ENCODE results near the gene MAP1B.
"Not testable (repeated sequence)": the region's sequence is repeated elsewhere in the genome, so short reads cannot be mapped to it uniquely, and the experiment has no call there.

MAP1B gene

DNA sequence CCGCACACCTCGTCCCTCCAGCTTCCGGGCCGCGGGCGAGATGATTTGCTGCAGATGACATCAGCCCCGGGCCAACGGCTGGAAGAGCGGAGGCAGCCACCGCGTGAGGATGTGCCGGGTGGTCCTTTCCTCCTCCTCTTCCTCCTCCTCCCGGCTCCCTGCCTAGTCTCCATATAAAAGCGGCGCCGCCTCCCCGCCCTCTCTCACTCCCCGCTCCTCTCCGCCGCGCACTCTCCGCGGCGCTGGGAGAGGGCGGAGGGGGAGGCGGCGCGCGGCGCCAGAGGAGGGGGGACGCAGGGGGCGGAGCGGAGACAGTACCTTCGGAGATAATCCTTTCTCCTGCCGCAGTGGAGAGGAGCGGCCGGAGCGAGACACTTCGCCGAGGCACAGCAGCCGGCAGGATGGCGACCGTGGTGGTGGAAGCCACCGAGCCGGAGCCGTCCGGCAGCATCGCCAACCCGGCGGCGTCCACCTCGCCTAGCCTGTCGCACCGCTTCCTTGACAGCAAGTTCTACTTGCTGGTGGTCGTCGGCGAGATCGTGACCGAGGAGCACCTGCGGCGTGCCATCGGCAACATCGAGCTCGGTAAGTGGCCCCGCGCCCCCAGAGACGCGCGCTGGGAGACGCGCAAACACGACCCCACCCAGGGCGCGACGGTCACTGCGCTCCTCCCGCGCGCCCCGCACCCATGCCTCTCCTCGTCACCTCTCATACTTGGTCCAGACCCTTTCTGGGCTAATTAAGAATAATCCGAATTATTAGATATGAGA lies at the start of gene MAP1B:
MAP1B (plus strand) TSS at position 345 of the 770 bp plus-strand sequence; CDS start at position 402, 57 bp downstream.
- no peak for DNase-seq (ENCODE audit: low read depth in 2 of 2, low spot score in 1 of 2)

DNA sequence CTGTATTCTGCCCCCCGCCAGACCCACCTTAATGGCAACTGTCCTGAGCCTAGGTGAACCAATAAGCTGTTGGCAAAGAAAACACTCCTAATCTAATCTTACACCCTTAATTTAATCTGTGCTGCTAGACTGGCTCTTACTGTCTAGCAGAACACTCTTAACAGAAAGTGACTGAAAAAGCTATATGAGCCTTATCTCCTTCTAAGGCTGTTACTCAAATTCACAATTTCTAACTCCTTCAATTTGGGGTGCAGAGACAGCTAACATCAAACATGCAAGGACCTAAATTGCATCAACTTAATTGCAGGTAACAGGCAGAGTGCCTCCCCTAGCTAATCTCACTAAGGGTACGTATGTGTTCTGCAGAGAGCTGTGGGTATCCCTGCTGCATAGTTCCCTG lies 49.5 kb upstream of the MAP1B start:
- no peak for DNase-seq (ENCODE audit: low read depth in 2 of 2, low spot score in 1 of 2)

DNA sequence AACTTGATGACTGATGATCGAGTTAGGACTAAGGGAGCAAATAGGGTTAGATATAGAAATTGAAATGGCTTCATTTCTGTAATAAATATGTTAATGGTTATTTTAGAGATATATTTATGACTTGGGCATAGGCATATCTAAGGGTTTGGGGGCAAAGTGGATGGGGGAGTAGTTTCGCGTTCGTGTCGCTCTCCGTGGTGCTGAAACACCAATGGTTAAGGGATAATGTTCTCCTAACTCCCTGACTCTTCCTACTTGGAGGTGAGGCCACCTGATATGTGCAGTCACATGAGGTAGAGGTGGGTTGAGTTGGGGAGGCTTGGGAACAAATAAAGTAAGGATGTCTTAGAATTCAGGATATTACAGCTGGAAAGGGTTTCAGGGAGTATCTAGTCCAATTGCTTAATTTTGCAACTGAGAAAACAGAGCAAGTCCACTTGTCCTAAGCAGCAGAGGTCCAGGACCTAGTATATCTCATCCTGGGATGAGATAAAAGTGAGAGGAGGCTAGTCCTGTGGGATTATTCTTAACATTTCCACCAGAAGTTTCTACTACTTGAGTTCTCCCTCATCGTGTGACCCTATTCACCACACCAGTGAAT lies 44.0 kb upstream of the MAP1B start:
- DNase-seq (ENCODE audit: low read depth in 2 of 2, low spot score in 1 of 2), result no peak

DNA sequence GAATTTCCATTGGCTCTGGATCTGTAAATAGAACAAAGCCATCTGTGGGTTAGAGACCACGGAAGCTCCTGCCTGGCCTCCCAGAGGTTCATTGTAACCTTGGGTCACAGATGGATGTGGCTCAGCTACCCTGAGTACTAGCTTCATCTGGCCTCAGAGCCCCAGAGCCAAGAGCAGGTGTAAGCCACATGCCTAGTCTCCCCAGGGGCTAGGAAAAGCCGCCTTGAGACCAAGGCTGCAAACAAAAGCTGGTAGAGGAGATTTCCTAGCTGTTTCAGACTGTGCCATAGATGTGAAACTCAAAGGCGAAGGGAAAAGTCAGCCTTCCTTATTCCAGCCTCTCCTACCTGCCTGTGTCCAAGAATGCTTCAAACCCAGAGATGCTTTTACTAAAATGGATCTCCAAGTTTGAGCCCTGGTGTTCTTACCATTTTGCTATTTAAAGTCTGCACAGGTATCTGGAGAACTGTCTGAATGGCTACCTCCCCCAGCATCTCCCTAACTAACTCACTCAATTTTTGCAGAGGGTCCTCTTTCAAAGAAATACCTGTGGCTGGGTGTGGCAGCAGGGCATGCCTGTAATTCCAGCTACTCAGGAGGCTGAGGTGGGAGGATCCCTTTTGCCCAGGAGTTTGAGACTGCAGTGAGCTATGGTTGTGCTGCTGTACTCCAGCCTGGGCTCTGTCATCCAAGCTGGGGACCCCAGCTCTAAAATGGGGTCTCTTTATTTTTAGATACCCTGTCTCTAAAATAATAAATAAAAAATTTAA lies 42.3 kb upstream of the MAP1B start:
- DNase-seq (ENCODE audit: low read depth in 2 of 2, low spot score in 1 of 2), result no peak

DNA sequence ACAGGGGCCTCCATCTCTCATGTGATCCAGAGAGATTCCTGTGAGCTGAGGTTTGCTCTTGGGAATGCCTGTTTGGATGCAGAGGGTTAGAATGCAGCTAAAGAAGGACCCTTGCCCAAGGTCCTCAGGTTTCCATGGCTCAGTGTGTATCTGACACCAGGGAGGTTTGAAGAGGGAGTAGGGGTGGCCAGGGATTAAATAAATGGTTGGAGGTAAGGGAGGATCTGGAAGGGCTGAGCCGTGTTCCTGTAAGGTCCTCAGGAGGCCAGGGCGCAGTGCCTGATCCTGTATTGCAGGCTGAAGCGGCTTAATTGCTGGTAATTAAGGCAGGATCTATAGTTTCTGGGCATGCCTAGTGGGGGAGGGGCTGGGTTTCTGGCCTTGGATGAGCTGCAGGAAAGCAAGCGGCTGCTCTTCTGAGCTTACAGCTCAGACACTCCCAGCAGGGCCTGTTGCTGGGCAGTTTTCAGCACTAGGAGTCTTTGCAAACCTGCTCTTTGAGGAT lies 41.5 kb upstream of the MAP1B start:
- DNase-seq (ENCODE audit: low read depth in 2 of 2, low spot score in 1 of 2), result no peak

DNA sequence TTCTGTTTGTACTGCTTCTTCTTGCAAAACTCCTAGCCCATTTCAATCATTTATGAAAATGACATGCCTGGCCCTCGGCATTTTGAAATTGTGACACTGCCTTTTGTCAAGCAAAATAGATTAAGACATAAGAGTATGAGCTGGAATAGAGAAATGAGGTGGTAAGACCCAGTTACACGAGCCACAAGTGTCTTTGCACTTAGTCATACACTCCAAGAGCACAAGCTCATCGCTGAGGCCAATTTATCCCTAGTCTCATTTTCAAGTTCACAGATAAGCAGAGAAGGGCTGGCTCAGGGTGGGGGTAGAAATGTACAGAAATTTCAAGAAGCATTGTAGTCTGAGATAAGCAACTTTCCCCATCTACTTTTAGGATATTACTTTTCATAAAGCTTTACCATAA lies 40.6 kb upstream of the MAP1B start:
- no peak for DNase-seq (ENCODE audit: low read depth in 2 of 2, low spot score in 1 of 2)

DNA sequence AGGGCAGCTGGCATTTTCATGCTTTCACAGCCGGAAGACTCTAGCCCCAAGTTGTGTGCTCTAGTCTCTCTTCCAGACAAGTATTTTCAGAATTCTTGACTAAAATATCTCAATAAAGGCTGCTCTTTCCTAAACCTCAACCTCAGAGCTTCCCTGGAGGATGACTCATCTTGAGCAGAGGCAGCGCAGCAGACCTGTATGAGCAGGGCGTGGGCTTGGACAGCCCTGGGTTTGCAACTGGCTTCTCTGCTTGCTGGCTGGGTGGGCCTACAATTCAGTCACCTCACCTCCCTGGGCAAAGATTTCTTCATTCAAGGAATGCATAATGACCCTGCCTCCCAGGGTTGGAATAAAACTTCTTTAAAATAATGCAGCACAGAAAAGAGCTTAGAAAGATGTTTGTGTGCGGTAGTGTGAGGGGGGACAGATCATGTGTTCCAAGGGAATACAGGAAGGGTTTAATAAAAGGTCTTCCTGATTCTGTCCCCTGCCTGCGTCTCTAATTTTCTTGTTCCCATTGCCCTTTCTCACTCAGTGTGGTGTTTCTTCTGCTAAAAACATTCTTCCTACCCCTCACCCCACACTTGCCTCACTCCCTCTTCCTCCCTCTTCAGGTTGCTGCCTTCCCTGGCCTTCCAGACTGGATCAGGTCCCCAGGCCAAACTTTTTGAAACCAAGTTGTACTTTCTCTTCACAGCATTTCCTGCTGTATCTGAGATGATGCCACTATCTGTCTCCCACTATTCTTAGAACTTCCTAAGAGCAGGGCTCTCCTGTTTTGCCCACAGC lies 39.4 kb upstream of the MAP1B start:
- DNase-seq (ENCODE audit: low read depth in 2 of 2, low spot score in 1 of 2), result no peak

DNA sequence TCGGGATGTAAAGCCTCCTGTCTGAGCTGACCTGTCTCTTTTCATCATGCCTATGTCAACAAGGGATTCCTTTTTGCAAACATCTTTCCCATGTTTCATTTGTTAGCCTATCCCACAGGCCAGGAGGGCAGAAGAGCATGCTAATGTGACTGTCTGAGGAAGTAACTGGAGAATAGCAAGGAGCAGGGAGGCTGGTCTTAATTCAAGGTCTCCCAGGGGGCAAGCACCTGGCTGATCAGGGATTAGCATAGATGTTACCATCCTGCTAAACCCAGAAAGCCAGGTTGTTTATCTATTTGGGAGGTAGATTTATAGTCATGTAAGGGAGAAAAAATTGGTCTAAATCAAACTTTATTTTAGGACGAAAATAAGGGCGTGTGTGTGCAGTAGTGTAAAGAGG lies 36.7 kb upstream of the MAP1B start:
- no peak for DNase-seq (ENCODE audit: low read depth in 2 of 2, low spot score in 1 of 2)

DNA sequence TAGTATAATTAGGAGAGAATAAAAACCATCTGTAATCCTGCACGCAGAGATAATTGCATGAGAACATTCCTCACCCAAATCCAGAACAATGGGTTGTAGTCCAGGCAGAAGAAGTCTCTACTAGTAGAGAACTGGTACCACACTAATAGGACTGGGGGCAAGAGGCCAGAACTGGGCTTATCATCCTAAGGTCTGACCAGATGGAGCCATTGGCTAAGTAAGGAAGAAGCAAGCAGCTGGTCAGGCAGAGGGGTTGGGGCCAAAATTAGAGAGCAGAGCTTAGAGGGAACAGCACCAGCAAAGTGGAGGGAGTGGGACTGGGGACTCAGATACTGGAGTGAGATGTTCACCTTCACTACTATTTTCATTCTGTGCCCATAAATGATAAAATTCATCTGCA lies 35.4 kb upstream of the MAP1B start:
- no peak for DNase-seq (ENCODE audit: low read depth in 2 of 2, low spot score in 1 of 2)

DNA sequence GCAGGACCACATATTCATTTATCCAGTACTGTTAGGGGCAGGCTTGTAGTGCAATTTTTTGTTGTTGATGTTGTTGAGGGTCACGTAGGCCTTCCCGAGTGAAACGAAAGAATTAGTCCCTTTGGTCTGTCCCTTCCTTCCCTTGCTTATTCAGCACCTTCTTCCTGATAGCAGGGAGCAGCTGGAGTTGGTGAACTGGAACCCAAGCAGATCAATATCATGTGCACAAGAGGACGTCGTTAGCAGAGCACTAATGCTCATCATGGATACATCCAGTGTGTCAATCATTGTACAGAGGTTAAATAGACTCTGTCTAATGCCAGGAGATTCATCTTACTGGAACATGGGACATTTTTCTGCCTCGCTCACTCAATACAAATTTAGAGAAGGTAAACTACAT lies 33.0 kb upstream of the MAP1B start:
- DNase-seq (ENCODE audit: low read depth in 2 of 2, low spot score in 1 of 2), result no peak

DNA sequence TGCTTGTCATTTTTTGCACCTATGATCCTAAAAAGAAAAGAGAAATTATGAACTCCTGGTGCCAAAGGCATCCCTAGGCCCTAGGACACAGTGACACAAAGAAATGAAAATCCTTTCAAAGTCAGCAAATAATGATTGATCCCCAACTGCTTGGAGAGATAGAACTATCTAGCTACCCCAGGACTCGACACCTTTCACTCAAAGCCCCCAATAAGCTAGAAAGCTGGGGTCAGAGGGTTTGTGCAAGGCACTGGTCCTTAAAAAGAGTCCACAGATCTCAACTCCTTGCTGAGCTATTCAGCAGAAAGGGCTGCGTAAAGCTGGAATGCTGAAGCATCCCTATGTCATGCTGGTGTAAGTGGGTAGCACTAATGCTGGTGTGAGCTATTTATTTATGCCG lies 31.8 kb upstream of the MAP1B start:
- no peak for DNase-seq (ENCODE audit: low read depth in 2 of 2, low spot score in 1 of 2)

DNA sequence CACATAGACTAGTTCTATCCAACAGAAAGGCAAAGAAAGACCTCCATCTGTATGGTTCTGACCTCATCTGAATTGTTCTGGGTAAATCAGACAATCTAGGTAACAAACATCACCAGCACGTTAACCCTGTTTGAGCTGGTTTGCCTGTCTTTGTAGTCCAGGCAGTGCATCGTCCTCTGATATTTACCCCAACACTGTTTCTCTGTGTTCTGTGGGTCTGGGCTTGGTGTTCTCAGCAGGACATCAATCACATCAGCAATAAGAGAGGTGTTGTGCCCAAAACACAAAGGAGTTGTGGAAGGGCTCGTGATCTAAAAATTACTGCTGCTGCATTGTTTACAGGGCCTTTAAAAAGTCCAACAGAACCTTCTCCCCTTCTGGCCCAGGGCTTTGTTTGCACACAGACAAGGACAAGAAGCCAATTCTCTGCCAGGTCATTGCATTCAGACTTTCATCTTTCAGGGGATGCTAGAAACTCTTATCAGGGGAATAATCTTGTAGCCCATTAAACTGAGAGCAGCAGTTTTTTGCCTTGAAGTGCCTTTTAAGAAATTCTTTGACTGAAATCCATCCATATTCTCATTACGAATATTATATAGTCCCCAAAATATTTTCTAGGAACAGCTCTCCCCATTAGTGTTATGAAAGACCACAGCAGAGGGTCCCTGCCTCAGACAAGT lies 30.5 kb upstream of the MAP1B start:
- no peak for DNase-seq (ENCODE audit: low read depth in 2 of 2, low spot score in 1 of 2)

DNA sequence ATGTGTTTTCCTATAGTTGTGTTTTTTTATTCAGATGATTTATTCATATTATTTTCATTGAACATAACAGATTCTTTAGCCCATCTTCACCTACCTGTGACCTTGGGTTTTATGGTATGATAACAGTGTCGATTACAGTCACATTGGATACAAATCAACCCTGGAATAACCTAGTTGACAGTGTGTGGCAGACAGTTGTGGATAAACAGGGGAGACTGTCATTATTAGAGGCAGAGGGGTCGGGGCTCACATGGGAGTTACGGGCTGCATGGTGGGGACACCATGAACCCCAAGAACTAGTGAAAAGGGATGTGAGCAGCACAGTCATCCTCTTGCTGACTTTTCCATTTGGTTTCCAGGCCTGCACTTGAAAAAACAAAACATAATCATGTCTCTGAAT lies 29.9 kb upstream of the MAP1B start:
- DNase-seq (ENCODE audit: low read depth in 2 of 2, low spot score in 1 of 2), result no peak

DNA sequence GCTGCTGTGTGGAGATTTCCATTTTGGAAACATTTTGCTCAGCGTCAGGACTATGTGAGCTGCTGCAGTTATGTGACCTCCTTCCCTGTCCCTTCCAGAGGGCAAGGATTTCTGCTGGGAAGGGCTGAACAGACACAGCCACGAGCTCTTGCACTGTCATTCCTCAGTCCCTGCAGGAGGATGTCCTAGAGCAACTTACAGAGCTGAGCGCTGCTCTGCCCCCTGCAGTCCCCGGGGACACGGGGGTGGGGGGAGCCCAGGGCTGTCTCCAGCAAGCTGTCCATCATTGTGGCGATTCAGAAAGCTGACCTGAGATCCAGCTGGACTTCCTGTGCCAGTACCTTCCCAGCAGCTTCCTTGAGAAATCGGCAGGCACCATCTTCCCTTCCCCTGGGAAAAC lies 28.0 kb upstream of the MAP1B start:
- no peak for DNase-seq (ENCODE audit: low read depth in 2 of 2, low spot score in 1 of 2)

DNA sequence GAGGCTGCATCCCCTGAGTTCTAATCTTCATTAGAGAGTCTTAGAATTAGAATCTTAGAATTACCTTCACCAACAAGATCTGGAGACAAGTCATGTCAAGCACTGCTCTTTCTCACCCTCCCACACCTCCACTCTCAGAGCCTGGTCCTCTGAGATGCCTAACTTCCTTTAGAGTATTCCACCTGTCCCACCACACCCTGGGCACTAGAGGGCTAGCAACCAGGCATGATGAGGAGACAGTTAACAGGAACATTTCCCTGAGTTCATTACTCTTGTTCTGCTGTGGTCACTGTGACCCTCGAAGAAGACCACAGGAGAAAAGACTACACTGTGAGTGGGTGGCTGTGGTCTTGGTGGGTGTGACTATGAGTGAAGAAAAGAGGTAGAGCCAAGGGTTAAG lies 25.2 kb upstream of the MAP1B start:
- DNase-seq (ENCODE audit: low read depth in 2 of 2, low spot score in 1 of 2), result no peak

DNA sequence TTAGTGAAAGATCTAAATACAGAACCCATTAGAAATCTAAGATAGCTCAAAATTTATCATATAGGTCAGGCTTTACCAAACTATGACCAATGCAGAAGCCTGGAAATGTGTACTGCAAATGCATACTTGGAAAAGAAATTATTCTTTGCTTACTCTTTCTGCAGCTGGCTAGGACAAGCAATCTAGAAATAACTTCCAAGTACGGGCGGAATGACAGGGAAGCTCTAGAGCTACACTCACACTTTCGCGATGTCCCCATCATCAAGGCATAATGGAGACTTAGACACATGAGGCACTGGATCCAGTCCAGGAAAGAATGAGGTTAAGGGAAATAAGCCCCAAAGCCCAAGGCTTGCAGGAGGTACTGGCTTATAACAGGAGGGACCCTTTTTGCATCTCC lies 22.4 kb upstream of the MAP1B start:
- no peak for DNase-seq (ENCODE audit: low read depth in 2 of 2, low spot score in 1 of 2)

DNA sequence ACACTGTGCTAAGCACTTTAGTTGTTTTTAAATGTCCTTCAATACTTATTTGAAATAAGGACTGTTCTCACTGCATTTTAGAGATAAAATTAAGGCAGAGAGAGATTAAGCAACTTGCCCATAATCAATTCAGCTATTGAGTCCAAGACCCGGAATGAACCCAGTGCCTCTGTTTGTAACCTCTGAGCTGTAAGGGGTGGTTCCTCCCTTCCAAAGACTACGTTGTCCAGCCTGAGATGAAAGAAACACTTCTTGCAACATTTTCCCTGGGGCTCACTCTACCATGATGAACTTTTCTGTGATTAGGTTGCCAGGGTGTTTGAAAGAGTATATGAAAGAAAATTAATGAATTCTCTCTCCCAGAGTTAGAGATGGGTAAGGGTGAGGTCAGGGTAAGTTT lies 22.0 kb upstream of the MAP1B start:
- DNase-seq (ENCODE audit: low read depth in 2 of 2, low spot score in 1 of 2), result no peak

DNA sequence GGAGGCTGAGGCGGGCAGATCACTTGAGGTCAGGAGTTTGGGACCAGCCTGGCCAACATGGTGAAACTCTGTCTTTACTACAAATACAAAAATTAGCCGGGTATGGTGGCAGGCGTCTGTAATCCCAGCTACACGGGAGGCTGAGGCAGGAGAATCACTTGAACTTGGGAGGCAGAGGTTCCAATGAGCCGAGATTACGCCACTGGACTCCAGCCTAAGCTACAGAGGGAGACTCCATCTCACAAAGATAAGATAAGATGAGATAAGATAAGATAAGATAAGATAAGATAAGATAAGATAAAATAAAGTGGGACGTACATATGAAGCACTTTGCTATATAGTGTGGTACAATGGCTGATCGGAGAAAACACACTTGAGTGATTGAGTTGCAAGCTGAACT lies 17.6 kb upstream of the MAP1B start:
- not testable (repeated sequence) for DNase-seq (ENCODE audit: low read depth in 2 of 2, low spot score in 1 of 2)

DNA sequence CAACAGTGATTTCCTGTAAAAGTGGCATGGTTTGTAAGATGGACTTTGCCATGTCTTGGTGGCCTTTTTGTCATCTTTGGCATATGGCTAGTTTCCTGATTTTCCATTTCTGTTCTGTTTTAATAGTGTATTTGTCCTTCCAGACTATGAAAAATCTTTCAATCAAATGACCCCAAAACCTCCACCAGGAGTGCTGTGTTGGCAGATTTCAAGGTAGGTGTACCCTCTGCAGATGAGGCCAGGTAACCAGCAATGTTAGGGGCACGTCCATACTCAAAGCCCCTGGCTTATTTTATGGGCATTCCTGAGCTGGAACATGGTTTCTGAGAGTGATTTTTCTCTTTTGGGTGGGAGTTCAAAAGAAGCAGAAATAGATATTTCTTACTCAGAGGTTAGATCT lies 15.2 kb upstream of the MAP1B start:
- no peak for DNase-seq (ENCODE audit: low read depth in 2 of 2, low spot score in 1 of 2)

DNA sequence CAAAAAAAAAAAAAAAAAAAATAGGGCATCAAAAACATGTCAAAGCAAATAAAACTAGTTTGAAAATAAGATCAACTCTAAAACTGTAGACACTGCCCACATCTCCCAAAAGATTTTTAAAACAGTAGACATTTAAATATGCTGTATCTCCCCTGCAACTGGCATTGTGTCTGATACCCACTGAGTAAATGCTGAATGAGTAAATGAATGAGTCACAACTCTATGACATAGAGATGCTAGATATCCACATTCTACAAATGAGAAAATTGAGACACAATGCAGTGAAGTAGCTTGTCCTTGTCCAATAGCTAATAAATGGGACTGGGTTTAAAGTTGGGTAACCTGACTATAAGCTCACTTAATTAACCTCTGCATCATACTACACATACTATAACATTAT lies 14.1 kb upstream of the MAP1B start:
- DNase-seq (ENCODE audit: low read depth in 2 of 2, low spot score in 1 of 2), result no peak

DNA sequence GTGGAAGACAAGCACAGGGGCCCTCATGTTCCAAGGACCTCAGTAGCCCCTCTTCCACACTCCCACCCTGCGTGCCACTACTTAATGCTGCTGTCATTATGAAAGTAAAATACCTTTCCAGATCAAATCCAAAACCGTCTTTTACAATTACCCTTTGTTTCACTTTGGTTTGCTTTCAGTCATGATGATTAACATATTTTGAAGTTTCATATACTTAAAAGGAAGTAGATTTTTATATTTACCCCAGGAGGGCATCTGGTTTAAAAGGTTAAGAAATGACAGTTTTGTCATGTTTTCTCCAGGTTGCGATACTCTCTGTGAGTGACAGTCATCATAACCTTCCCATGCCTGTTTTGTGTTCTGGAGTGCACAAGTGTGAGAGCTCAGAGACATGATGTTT lies 13.5 kb upstream of the MAP1B start:
- DNase-seq (ENCODE audit: low read depth in 2 of 2, low spot score in 1 of 2), result no peak
